ENCODE results near the gene TMEM214. TPM values are rescaled to one million over a fixed set of nuclear protein-coding genes. Genes with fewer than 3 reads are reported as not detected.

Gene TMEM214
- total RNA-seq, 1 donor from 2014 or later = 93.5 TPM

DNA sequence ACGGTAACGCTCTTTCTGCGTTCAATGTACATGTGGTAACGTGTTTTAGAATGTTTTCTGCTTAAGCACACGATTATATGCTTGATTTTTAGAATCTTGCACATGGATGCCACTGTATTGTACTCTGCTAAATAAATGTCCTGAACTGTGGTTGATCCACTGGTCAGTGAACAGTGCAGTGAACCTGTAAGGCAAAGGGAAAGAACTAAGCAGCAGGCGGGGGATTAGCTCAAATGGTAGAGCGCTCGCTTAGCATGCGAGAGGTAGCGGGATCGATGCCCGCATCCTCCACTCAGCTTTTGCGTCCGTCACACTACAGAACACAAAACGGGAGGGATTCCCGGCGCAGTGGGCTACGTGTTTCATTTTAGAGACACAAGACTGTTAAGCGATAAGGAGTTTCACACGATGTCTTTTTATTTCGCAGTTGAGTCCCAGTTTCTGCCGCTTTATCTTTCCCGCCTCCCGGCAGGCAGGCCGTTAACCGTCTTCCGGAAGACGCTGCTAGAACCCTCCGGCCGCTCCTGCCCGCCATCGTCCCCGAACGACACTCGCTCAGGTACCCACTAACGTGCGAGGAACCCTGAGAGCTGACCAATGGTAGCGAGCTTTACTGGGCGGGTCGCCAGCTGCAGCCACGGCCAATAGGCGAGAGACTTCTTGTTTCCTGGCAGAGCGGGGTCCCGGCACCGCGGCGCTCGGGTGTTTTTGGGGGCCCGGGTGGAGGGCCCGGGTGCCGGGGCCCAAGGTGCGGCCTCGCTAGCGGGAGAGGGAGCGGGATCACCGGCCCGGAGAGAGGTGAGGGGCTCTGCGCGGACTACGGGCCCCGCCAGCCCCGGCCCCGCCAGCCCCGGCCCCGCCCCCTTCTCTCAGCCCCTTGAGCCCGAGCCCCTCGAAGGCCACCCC is 18.5 kb downstream of the TMEM214 start, which contains the start of gene AGBL5:
Gene AGBL5 (plus strand): TSS at position 673 of the 906 bp plus-strand sequence. CDS start 1,291 bp downstream, outside the sequence.
- Histone ChIP-seq H3K27ac (ENCODE audit: low read depth, low read length) (peak within 1 kb of the TSS; percentile 77), H3K4me1 (ENCODE audit: insufficient read depth, low read length) (peaks cover 14% of the 10 kb centered on the region), H3K27me3 (ENCODE audit: insufficient read depth, low read length) (no peaks in the 10 kb centered on the region), H3K4me2 (ENCODE audit: low read length) (peak within 1 kb of the TSS; percentile 99), H3K79me2 (ENCODE audit: insufficient read depth, low read length) (no peaks in the 10 kb centered on the region), H4K20me1 (ENCODE audit: insufficient read depth, low read length) (peaks cover 6% of the 10 kb centered on the region), H2AFZ (ENCODE audit: low read depth, low read length) (peak within 1 kb of the TSS; percentile 77), H3K9me3 (ENCODE audit: insufficient read depth, low read depth, low read length) (no peaks in the 10 kb centered on the region), H3K9ac (ENCODE audit: low read length) (peak within 1 kb of the TSS; percentile 88), H3K36me3 (ENCODE audit: insufficient read depth, low read length) (peaks cover 11% of the 10 kb centered on the region), H3K4me3 (ENCODE audit: insufficient read depth, low read depth, low read length) (peak within 1 kb of the TSS; percentile 69)
- H3K36me3 Mint-ChIP-seq (ENCODE audit: low read depth, unreplicated experiment) = peaks cover 13% of the 10 kb centered on the region
- TF ChIP-seq CTCF (IDR thresholded peaks at IDR 0.05; ENCODE audit: insufficient read depth, low read depth, low read length) = no peak
- TF ChIP-seq EZH2 (IDR thresholded peaks at IDR 0.05; ENCODE audit: insufficient read depth, low read length) = no peak
- peak within 1 kb of the TSS; percentile 91 for H3K27ac Mint-ChIP-seq (ENCODE audit: unreplicated experiment)
- FAIRE-seq (no peak), DNase-seq (ENCODE audit: low read depth) (peak; percentile 76)
- peak within 1 kb of the TSS; percentile 90 for H3K4me3 Mint-ChIP-seq (ENCODE audit: unreplicated experiment)
- H3K9me3 Mint-ChIP-seq (ENCODE audit: unreplicated experiment) = no peaks in the 10 kb centered on the region
- no peaks in the 10 kb centered on the region for H3K27me3 Mint-ChIP-seq (ENCODE audit: low read depth, unreplicated experiment)
- H3K4me1 Mint-ChIP-seq (ENCODE audit: low read depth, unreplicated experiment) = peaks cover 2% of the 10 kb centered on the region

- Histone ChIP-seq H3K4me3 (ENCODE audit: insufficient read depth, low read depth, low read length) (peak overlapping the region; percentile 67), H3K27me3 (ENCODE audit: insufficient read depth, low read length) (no peaks in the 10 kb centered on the region), H3K4me1 (ENCODE audit: insufficient read depth, low read length) (peaks cover 14% of the 10 kb centered on the region), H2AFZ (ENCODE audit: low read depth, low read length) (peak overlapping the region; percentile 77), H3K79me2 (ENCODE audit: insufficient read depth, low read length) (no peaks in the 10 kb centered on the region), H4K20me1 (ENCODE audit: insufficient read depth, low read length) (peaks cover 11% of the 10 kb centered on the region), H3K36me3 (ENCODE audit: insufficient read depth, low read length) (peaks cover 11% of the 10 kb centered on the region), H3K4me2 (ENCODE audit: low read length) (peak overlapping the region; percentile 99), H3K9ac (ENCODE audit: low read length) (peak overlapping the region; percentile 88), H3K27ac (ENCODE audit: low read depth, low read length) (peak overlapping the region; percentile 40), H3K9me3 (ENCODE audit: insufficient read depth, low read depth, low read length) (no peaks in the 10 kb centered on the region)
- Mint-ChIP-seq H3K9me3 (ENCODE audit: unreplicated experiment) (no peaks in the 10 kb centered on the region), H3K4me3 (ENCODE audit: unreplicated experiment) (peak overlapping the region; percentile 87), H3K27me3 (ENCODE audit: low read depth, unreplicated experiment) (no peaks in the 10 kb centered on the region), H3K27ac (ENCODE audit: unreplicated experiment) (peak overlapping the region; percentile 77), H3K4me1 (ENCODE audit: low read depth, unreplicated experiment) (peaks cover 2% of the 10 kb centered on the region), H3K36me3 (ENCODE audit: low read depth, unreplicated experiment) (peaks cover 13% of the 10 kb centered on the region)
- DNase-seq (ENCODE audit: low read depth) (no peak), FAIRE-seq (no peak)
- no peak for TF ChIP-seq EZH2 (IDR thresholded peaks at IDR 0.05; ENCODE audit: insufficient read depth, low read length)
- no peak for TF ChIP-seq CTCF (IDR thresholded peaks at IDR 0.05; ENCODE audit: insufficient read depth, low read depth, low read length)
These were observed 19.3 kb downstream of the TMEM214 start for GRCh38 chr2:27051902-27052645.
